GM19351 (cell line): Measurements from ENCODE around the gene GRM6.
A peak's percentile ranks its signal among the peaks of the same experiment; 100 is the strongest.

ENCODE experiments used
- ATAC-seq: cut with Tn5 transposase; IDR thresholded peaks from one replicate; pipeline ENCODE4 v1.9.1; 2021; ENCODE audit warnings: mild to moderate bottlenecking, moderate library complexity; ENCODE audit not compliant: unreplicated experiment

The GRM6 gene

GRCh38 chr5:178994580-178995340 is at the start of gene GRM6:
Gene GRM6 (minus strand): TSS chr5:178995320. CDS start chr5:178994944, 376 bp downstream.
- no peak for ATAC-seq

GRCh38 chr5:179044765-179045164 is 49.6 kb upstream of the GRM6 start:
- no peak for ATAC-seq

DNA sequence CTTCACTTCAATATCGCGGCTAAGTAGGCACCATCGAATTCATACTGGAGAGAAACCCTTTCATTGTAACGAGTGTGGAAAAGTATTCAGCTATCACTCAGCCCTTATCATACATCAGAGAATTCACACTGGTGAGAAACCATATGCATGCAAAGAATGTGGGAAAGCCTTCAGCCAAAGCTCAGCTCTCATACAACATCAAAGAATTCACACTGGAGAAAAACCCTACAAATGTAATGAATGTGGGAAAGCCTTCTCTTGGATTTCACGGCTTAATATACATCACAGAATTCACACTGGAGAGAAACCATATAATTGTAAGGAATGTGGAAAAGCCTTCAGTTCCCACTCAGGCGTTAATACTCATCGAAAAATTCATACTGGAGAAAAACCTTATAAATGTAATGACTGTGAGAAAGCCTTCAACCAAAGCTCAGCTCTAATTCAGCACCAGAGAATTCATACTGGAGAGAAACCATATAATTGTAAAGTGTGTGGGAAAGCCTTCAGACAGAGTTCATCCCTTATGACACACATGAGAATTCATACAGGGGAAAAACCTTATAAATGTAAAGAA is 38.0 kb upstream of the GRM6 start:
- ATAC-seq = no peak

DNA sequence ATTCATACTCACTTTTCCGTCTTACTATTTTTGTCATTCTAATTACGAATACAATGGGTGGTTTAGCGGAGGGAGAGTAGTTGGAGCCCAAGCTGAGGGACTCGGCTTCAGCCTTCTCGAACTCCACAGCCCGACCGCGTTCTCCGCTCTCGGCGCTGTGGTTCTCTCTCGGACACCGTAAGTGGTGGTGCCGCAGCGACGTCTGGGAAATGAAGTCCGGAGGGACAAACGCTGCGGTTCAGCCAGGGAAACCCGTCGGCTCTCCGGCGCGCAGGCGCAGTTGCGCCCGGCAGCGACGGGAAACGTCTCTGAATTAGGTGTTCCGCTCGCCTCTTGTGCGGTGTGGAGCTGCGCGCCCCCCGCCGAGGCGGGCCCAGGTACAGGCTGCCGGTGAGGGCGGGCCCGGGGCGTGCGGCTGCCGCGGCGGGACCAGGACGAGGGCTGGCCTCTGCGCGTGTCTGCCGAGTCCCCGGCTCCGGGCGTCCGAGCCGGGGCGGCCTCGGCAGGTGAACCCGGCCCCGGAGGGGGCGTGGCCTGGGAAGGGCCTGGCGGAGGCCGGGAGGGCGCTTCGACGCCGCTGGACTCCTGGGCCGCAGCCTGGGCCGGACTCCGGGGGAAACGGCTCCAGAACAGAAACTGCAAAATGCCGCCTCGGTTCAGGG is 28.5 kb upstream of the GRM6 start, which contains the start of gene ZNF879:
Gene ZNF879 (plus strand): TSS at position 277 of the 662 bp plus-strand sequence. CDS start 1,201 bp downstream, outside the sequence.
- peak; percentile 54 for ATAC-seq

DNA sequence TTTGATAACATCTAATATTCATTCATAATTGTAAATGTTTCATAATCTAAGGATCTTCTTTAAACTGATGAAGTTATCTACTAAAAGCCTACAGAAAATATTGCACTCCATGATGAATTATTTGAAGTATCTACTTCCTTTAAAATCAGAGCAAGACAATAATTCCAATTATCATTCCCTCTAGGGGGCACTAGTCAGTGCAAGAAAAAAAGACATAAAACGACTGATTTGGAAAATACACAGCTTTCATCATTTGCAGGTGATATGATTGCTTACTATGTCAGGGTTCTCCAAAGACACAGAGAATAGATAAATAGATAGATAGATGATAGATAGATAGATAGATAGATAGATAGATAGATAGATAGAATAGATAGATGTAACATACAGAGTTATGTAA is 13.5 kb upstream of the GRM6 start:
- ATAC-seq = no peak

DNA sequence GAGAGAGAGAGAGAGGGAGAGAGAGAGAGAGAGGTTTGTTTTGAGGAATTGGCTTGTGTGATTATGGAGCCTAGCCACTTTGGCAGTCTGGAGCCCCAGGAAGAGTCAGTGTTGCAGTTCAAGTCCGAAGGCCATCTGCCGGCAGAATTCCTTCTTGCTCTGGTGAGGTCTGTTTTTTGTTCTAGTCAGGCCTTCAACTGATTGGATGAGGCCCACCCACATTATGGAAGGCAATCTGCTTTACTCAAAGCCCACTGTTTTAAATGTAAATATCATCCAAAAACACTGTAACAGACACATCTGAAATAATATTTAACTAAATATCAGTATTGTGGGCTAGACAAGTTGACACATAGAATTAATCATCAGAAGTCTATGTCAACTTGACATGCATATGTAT is 11.4 kb upstream of the GRM6 start:
- ATAC-seq = no peak

- ATAC-seq = no peak
Observed at GRCh38 chr5:178998441-178998840, 3.3 kb upstream of the GRM6 start.

DNA sequence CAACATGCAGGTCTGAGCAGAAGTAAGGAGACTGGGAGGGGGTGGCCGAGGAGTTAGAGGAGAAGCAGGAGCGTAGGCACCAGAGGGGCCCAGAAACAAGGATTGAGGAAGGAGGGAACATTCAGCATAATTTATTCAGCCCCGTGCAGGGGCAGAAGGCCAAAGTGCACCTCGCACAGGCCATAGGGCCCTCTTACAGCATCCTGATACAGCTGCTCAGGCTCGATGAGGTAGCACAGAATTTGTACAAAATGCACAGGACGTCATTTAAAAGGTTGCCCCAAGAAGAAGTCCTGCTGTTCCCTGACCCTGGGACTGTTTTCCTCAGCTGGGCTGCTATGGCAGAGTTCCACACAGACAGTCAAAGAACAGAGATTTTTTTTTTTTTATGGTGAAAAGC is 2.1 kb upstream of the GRM6 start:
- ATAC-seq = no peak

DNA sequence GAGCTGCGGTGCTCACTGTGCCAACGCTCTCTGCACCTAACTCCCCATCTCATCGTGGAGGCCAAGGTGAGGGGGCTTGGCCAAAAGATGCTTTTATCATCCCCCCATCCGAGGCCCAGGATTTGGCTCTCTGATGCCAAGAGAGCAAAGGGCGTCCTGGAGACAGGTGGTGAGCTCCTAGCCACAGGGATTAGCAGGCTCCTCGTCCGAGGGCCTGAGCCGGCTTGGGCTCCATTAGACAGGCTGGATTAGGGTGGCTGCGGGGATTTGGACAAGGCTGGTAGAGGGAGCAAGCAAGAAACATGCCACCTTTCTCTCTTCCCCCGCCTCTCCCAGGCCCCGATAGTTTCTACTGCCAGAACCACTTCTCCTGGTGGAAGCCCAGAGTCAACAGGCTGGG is 1.0 kb upstream of the GRM6 start:
- no peak for ATAC-seq

GRCh38 chr5:178995341-178995690 is 196 bp upstream of the GRM6 start:
- ATAC-seq = no peak

- ATAC-seq = no peak
Observed at GRCh38 chr5:178993955-178994579, 1.1 kb downstream of the GRM6 start.

- no peak for ATAC-seq
Observed at GRCh38 chr5:178993236-178993765, 1.8 kb downstream of the GRM6 start.

DNA sequence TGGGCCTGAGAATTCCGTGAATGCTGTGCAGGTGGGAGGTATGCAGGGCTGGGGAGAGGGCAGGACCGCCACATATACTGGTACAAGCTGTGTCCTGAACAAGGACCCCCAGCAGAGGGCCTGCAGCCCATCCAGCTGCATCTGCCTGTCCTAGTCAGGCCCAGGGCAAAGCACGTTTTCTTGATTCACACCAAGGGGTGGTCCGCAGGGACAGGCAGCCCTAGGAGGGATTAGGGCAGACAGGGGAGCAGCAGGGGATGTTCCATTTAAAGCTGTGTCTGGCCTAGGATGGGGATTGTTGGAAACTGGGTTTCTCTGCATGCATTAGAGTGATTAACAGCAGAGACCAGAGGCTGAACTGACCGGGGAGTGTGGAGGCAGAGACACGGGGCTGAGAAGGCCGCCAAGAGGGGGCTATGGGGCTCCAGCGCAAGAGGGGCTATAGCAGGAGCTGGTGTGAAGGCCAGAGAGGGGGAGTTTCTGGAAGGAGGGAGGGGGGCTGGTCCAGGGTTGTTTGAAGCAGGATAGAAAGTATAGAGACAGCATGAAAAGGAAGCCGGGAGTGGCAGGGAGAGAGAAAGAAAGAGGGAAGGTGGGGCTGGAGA is 2.7 kb downstream of the GRM6 start:
- no peak for ATAC-seq

GRCh38 chr5:178991190-178992145 is 3.7 kb downstream of the GRM6 start:
- ATAC-seq = no peak

DNA sequence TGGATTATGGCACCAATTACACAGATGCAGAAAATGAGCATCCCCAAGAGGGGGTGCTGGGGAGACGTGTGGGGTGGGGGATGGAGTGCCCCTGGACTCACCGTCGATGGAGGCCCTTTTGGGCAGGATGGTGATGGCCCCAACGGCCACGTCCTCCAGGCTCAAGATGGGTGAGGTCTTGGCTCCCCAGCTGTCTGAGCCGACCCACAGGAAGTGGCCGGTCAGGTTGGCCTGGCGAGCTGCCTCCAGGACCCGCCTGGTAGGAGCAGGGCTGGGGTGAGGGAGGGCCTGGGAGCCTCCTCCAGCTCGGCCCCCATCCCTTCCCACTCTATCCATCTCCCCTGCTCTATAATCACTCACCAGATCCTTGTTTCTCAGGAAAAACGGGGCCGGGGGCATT is 4.6 kb downstream of the GRM6 start:
- ATAC-seq = no peak

DNA sequence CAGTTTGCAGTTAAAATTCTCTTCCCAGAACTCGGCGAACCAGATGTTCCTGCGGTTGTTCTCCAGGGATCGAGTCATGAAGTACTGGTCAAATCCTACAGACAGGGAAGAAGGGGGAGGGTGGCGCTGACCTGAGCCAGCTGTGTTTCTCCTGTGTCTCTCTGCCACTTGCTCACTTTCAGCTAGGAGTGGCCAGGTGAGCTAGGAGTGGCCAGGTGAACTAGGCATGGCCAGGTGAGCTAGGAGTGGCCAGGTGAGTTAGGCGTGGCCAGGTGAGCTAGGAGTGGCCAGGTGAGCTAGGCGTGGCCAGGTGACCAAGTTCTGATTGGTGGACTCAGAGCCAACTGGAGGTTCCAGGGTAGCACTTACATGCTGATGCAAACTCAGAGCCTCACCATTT is 5.8 kb downstream of the GRM6 start:
- ATAC-seq = no peak

- ATAC-seq = no peak
Observed at GRCh38 chr5:178988436-178989220, 6.5 kb downstream of the GRM6 start.

GRCh38 chr5:178986326-178986960 is 8.7 kb downstream of the GRM6 start:
- ATAC-seq = no peak
